ENCODE measurements around the gene SNAP23.

Gene SNAP23

GRCh38 chr15:42495361-42496212 is at the start of gene SNAP23:
Gene SNAP23, plus strand, starts transcription at chr15:42495634. Its CDS starts 16,213 bp downstream, at chr15:42511847.
- DNase-seq, result peak; percentile 67 to 72

DNA sequence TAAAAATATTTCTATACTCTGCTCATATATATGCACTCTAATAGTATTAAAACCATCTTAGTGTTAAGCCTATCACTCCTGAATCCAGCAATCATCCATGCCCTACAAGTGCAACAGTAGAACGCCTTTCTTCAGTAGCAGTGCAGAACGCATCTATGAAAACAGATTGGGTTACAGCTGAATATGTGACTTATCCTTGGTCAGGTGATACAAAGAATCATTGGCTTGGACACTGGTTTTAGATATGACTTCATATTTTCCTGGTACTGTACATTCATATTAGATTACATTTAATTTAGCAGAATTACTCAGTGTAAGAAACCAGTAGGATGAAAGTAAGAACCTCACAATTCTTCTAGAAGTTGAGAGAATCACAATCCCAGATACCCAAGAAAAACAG is 47.8 kb upstream of the SNAP23 start:
- DNase-seq, result no peak

DNA sequence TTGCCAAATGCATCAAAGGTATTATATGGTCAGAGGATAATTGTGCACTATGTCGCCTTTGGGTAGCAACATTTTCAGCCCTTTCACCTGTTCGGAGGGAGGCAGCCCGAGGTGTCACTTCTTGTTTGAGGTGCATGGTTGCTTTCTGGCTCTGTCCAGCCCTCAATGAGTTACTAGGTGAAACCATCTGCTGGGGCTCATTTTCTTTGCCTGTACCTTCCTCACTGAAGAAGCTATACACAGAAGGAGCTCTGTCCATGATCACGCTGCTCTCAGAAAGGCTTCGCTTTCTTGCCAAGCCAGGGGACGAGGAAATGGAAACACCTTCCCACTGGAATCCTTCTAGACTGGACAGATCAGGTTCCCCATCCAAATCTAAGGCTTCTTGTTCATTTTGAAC is 47.2 kb upstream of the SNAP23 start:
- no peak for DNase-seq

- DNase-seq, result no peak
These were observed 45.5 kb upstream of the SNAP23 start for GRCh38 chr15:42449770-42450424.

GRCh38 chr15:42450425-42450790 is 45.0 kb upstream of the SNAP23 start:
- no peak for DNase-seq

- DNase-seq, result no peak
These were observed 41.6 kb upstream of the SNAP23 start for GRCh38 chr15:42453826-42454225.

- no peak for DNase-seq
These were observed 38.9 kb upstream of the SNAP23 start for GRCh38 chr15:42456531-42456930.

- no peak for DNase-seq
These were observed 38.5 kb upstream of the SNAP23 start for GRCh38 chr15:42456971-42457370.

DNA sequence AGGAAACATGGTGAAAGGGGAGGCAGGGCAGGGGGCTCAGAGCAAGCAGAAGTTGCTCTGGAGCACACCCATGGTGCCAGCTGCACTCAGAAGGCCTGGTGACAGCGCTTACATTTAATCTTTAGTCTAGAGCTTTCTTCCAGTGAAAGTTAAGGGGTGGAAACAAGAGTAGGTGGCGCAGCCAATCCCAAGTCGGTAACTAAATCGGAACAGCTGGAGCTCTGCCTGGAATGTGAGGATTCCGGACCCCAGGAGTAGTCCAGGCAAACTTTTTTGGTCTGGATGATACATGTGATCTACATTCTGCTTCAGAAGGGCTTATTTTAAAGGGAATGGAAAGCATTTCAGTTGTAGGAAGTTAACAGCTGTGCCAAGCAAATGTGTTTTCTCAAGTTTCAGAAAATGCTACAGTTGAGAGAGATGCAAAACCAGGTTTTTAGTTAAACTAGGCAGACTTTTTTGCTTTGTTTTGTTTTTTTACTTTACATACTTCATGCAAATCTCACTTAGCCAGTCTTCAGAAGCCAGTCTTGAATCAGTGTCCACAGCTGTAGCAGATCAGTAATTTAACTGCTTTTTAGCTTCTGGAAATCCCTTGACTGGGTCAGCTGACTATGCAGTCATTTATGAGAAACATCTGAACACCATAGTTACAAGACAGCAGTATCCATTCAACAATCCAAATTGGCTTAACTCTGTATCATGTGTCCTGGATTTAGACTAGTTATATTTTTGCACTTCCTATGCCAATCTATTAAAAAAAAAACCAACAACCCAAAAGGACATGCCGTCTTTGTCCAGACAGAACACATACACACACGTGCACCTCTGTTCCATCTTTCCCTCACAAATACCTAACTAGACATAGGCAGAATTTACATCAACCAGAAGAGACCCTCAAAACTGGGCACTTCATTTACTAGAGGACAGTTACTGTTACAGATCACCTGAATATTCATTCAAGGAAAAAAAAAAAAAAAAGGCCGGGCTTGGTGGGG is 37.7 kb upstream of the SNAP23 start:
- no peak for DNase-seq

DNA sequence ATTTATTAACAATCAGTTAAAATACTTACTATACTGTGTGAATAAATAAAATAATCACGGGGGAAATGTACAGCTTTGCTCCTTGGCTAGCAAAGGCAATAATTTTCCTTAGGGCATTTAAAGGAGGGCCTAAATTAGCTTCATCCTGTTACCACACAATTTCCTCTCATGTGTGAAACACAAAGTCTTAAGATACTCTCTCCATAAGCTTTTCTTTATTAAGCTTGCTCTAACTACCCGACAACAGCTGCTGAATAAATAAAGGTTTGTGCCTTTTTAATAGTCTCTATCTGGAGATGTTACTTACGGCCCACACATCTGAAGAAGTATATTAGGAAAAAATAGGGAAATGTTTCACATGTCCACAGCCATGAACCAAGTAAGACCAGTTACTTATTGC is 34.2 kb upstream of the SNAP23 start:
- no peak for DNase-seq

DNA sequence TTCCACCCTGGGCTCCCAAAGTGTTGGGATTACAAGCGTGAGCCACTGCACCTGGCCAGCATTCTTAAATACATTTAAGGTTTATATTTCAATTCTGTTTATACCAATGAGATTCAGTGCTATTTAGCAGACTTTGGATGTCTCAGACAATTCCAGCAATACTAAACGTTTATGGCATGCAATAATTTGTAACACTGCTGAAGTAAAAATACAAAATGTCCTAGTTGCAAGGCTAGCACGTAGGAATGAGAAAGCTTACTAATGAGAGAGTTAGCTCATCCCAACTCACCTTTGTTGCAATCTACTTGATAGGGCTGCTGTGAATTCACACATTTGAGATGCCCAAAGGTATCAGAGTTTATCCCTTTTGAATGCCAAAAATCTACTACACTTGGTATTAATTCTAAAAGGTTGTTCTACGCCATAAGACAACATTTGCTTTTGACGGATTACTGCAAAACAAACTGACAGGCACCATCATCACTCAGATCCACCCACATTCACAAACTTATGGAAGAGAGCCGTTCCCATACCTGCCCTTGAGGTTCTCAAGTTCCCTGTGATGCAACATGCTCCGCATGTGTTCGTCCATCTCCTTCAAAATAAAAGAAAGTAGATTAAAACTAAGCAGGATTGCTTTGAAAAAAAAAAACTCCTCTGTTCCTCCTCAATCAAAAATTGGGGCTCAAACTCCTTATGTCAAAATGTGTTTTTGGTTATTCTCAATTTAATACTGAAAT is 29.7 kb upstream of the SNAP23 start:
- DNase-seq, result no peak

GRCh38 chr15:42471002-42471401 is 24.4 kb upstream of the SNAP23 start:
- DNase-seq, result no peak

DNA sequence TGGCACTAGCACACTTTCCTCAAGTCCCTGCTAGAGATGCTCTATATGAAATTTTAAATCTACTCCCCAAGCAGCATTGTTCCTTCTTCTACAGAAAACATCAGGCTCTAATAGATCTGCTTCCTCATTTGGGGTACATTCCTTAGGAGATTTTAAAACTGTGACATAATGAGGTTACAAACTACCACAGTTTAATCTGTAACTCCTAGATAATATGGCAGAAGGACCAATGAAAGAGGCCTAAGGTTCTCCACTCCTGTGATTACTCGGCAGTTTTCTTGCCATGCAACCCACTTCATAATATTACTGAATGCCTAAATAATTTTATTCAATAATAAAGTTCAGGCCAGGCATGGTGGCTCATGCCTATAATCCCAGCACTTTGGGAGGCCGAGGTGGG is 20.6 kb upstream of the SNAP23 start:
- DNase-seq, result no peak

- no peak for DNase-seq
These were observed 12.7 kb upstream of the SNAP23 start for GRCh38 chr15:42482701-42483100.

GRCh38 chr15:42483677-42484076 is 11.8 kb upstream of the SNAP23 start:
- no peak for DNase-seq

GRCh38 chr15:42490291-42490670 is 5.2 kb upstream of the SNAP23 start:
- no peak for DNase-seq

DNA sequence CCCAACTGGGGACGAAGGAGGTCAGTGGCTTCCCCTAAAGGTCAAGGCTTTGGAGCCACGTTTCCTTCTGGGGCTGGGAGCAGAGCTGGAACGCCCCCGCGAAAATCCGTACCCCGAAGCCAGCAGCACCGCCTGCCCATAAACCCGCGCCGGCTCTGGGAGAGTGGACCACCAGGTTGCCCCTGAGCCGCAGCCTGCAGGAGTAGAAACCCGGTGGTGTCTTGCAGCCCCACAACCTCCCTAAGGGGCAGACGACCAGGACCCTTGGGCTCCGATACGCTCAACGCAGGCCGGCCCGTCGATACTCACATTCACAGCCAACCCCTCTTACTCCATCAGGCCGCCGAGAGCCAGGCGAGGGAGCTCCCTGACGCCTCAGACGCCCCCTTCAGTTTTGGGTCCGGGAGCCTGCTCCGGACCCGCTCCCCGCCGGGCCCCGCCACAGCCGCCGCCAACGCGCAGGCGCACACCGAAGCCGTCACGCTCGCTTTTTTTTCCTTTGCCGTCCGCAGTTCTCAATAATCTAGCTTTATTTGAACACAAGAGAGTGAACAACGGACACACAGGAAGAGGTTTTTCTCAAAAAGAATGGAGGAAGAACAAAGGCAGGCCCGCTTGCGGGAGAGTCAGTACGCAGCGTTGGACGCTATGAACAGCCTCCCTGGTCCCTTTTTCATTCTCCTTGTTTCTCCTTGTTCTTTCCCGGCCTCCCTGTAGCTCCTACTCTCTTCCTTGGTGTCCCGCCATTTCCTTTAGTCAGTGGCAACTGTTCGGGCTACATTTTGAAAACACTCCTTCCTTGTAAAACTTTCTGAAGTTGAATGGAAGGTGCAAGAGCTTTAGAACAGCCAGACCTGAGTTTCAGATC is 4.5 kb upstream of the SNAP23 start, which contains the start of gene ZNF106:
TSS of gene ZNF106 (minus strand) at position 471 of the 868 bp plus-strand sequence. CDS start 18,852 bp downstream, outside the sequence.
- peak; percentile 80 to 81 for DNase-seq

DNA sequence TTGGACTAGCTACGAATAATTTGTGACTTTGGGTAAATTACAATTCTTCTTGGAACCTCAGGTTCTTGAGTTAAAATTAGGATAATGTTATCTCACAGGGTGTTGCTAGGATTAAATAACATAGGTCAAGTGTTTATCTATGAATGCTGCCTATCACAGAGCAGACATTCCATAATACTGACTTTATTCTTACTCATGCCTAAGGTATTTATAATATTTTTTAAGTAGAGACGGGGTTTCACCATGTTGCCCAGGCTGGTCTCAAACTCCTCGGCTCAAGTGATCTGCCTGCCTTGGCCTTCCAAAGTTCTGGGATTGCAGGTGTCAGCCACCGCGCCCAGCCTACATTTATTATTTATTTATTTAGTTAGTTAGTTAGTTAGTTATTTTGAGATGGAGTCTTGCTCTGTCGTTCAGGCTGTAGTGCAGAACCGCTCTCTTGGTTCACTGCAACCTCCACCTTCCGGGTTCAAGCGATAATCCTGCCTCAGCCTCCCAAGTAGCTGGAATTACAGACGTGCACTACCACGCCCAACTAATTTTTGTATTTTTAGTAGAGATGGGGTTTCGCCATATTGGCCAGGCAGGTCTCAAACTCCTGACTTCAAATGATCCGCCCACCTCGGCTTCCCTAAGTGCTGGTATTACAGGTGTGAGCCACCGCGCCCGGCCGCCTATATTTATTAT is 3.8 kb upstream of the SNAP23 start:
- no peak for DNase-seq

DNA sequence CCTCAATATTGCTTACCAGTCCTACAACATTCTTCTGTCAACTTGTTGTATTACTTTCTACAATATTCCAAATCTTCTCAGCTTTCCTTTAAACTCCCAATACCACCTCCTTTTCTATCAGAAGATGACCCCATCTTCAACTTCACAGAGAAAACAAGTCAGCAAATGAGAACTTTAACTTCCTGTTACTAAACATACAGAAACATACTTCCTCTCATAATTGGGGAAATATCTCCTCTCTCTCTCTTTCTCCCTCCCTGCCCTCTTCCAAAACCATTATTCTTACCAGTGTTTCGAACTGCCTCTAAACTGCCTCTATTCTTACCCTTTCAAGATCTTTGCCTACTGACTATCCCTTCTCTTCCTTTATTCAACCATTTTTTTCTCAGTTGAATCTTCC is 1.8 kb upstream of the SNAP23 start:
- no peak for DNase-seq

GRCh38 chr15:42494998-42495360 is 455 bp upstream of the SNAP23 start:
- DNase-seq, result peak in 1 of 2 donors; percentile 21

Measured in activated CD4-positive, alpha-beta T cell treated with anti-CD3 and anti-CD28 coated beads for 4 hours (primary cell).